ENCODE results near the gene TNFRSF12A.

DNA sequence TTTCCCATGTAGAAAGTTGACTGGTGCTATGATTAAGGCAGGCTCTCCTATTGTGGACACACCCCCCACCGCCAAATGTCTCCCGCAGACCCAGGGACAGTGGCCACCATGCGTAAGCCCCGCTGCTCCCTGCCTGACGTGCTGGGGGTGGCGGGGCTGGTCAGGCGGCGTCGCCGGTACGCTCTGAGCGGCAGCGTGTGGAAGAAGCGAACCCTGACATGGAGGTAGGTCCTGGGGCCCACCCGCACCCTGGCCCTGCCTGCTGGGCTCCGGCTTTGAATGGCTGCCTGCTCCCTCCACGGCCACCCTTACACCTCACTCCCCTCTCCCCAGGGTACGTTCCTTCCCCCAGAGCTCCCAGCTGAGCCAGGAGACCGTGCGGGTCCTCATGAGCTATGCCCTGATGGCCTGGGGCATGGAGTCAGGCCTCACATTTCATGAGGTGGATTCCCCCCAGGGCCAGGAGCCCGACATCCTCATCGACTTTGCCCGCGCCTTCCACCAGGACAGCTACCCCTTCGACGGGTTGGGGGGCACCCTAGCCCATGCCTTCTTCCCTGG lies 29.8 kb downstream of the TNFRSF12A start:
- TF ChIP-seq POLR2AphosphoS5 (IDR thresholded peaks at IDR 0.05; ENCODE audit: borderline replicate concordance, low read depth, low read length) (no peak), EZH2 (IDR thresholded peaks at IDR 0.05) (no peak), FOXP2 (optimal IDR thresholded peaks at IDR 0.05; ENCODE audit: control extremely low read depth, extremely low read length, insufficient read depth) (no peak)

All from SK-N-MC (cell line).